Activated naive CD8-positive, alpha-beta T cell treated with anti-CD3 and anti-CD28 coated beads for 36 hours (primary cell): ENCODE measurements around the gene PKP1. TPM values are rescaled to one million over a fixed set of nuclear protein-coding genes. Genes with fewer than 3 reads are reported as not detected.
"Not testable (repeated sequence)": the region's sequence is repeated elsewhere in the genome, so short reads cannot be mapped to it uniquely, and the experiment has no call there.

ENCODE experiments used
- DNase-seq: peaks from one replicate; pipeline ENCODE4 v3.0.0; 2021
- H3K27ac Mint-ChIP-seq: one replicate; pipeline ENCODE4 v1.8.0; 2022; ENCODE audit warnings: mild to moderate bottlenecking, moderate library complexity, mixed read lengths
- H3K27me3 Mint-ChIP-seq: one replicate; pipeline ENCODE4 v1.8.0; 2022; ENCODE audit warnings: mild to moderate bottlenecking, mixed read lengths
- H3K36me3 Mint-ChIP-seq: one replicate; pipeline ENCODE4 v1.8.0; 2021; ENCODE audit warnings: mild to moderate bottlenecking, mixed read lengths
- H3K4me1 Mint-ChIP-seq: one replicate; pipeline ENCODE4 v1.8.0; 2021; ENCODE audit warnings: mixed read lengths
- H3K4me3 Mint-ChIP-seq: one replicate; pipeline ENCODE4 v1.8.0; 2022; ENCODE audit warnings: mild to moderate bottlenecking, moderate library complexity, mixed read lengths
- H3K9me3 Mint-ChIP-seq: one replicate; pipeline ENCODE4 v1.8.0; 2022; ENCODE audit warnings: mixed read lengths
- total RNA-seq, 2 experiments: library from RNA; stranded (reverse); gene quantifications; one replicate each; pipeline ENCODE4 v1.2.3, GENCODE V29; 2021

Gene PKP1, protein sequence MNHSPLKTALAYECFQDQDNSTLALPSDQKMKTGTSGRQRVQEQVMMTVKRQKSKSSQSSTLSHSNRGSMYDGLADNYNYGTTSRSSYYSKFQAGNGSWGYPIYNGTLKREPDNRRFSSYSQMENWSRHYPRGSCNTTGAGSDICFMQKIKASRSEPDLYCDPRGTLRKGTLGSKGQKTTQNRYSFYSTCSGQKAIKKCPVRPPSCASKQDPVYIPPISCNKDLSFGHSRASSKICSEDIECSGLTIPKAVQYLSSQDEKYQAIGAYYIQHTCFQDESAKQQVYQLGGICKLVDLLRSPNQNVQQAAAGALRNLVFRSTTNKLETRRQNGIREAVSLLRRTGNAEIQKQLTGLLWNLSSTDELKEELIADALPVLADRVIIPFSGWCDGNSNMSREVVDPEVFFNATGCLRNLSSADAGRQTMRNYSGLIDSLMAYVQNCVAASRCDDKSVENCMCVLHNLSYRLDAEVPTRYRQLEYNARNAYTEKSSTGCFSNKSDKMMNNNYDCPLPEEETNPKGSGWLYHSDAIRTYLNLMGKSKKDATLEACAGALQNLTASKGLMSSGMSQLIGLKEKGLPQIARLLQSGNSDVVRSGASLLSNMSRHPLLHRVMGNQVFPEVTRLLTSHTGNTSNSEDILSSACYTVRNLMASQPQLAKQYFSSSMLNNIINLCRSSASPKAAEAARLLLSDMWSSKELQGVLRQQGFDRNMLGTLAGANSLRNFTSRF
- under 1 TPM; 0.04 to 0.06 TPM for total RNA-seq

DNA sequence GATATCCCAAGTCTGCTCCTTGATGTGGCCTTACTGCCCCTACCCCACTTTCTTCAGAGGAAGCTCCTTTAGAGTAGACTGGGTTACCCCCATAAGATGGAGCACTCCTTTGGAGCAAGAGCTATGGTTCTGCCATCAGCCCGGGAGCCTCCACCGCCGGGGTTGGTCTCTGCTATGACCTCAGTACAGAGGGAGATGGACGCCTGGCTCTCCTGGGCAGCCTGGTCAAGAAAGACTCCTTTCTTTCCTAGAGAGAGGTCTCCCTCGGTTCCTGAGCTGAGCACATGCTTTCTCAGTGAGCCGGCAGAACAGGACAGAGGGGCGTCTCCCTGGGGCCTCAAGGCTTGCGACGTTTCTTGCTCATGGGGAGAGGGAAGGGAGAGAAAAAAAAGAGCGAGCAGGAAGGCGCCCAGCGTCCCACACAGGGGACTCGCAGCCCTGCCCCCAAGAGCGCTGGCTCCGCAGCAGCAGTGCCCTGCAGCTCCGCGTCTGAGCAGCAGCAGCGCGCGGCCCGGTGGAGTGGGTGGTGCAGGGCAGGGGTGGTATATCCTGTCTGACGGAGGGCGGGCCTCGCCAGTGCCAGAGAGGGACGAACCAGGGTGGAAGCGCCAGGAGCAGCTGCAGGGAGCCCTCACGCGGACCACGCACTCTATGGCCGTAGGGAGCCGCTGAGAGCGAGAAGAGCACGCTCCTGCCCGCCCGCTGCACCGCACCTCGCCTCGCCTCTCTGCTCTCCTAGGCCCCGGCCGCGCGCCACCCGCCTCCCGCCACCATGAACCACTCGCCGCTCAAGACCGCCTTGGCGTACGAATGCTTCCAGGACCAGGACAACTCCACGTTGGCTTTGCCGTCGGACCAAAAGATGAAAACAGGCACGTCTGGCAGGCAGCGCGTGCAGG, at the start of gene PKP1:
Gene PKP1, plus strand, starts transcription at position 576 of the 899 bp plus-strand sequence. Its CDS starts 197 bp downstream, at position 773.
- Mint-ChIP-seq H3K9me3 (no peaks in the 10 kb centered on the region), H3K27me3 (peaks cover 48% of the 10 kb centered on the region), H3K27ac (no peak within 1 kb of the TSS), H3K4me1 (peaks cover 2% of the 10 kb centered on the region), H3K4me3 (peak within 1 kb of the TSS; percentile 69), H3K36me3 (no peaks in the 10 kb centered on the region)
- peak; percentile 49 for DNase-seq

DNA sequence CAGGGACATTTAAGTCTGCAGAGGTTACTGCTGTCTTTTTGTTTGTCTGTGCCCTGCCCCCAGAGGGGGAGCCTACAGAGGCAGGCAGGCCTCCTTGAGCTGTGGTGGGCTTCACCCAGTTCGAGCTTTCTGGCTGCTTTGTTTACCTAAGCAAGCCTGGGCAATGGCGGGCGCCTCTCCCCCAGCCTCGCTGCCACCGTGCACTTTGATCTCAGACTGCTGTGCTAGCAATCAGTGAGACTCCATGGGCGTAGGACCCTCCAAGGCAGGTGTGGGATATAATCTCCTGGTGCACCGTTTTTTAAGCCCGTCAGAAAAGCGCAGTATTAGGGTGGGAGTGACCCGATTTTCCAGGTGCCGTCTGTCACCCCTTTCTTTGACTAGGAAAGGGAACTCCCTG, 43.7 kb upstream of the PKP1 start:
- H3K4me1 Mint-ChIP-seq, H3K9me3 Mint-ChIP-seq, DNase-seq, H3K36me3 Mint-ChIP-seq, H3K4me3 Mint-ChIP-seq, H3K27ac Mint-ChIP-seq: not testable (repeated sequence)
- H3K27me3 Mint-ChIP-seq, result peaks cover 42% of the 10 kb centered on the region

DNA sequence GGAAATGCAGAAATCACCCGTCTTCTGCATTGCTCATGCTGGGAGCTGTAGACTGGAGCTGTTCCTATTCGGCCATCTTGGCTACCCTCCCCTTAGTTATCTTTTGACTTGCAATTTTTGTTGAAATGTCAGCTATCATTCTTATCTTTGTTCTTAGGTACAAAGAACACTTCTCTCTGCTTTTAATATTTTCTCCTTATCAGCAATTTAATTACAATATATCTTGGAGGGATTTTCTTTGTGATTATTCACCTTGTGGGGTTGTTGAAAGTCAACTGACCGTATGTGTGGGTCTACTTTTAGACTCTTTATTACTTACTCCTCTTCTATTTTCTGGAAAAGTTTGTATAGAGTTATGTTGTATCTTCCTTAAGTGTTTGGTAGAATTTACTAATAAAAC, 43.1 kb upstream of the PKP1 start:
- H3K27ac Mint-ChIP-seq, result no peak overlapping the region
- H3K27me3 Mint-ChIP-seq, result peaks cover 47% of the 10 kb centered on the region
- DNase-seq, result no peak
- H3K9me3 Mint-ChIP-seq, result no peaks in the 10 kb centered on the region
- no peaks in the 10 kb centered on the region for H3K4me1 Mint-ChIP-seq
- H3K36me3 Mint-ChIP-seq, result no peaks in the 10 kb centered on the region
- H3K4me3 Mint-ChIP-seq, result no peak overlapping the region

DNA sequence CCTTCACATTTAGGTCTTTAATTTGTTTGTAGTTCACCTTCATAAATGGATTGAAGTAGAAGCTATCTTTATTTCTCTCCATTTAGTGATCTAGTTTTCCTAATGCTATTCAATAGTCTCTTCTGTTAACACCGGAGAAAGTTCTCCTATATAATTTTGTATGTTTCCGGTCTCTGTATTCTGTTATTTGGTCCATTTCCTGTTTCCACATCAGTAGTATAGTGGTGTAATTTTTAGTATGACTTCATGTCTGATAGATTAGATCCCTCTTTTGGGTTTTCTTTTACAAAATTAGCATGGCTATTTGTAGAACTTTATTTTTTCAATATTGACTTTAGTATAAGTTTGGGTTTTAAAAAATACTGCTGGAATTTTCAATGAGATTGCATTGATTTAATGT, 41.6 kb upstream of the PKP1 start:
- no peaks in the 10 kb centered on the region for H3K4me1 Mint-ChIP-seq
- no peak for DNase-seq
- H3K27me3 Mint-ChIP-seq, result peaks cover 50% of the 10 kb centered on the region
- H3K9me3 Mint-ChIP-seq, result no peaks in the 10 kb centered on the region
- H3K27ac Mint-ChIP-seq, result no peak overlapping the region
- H3K4me3 Mint-ChIP-seq, result no peak overlapping the region
- H3K36me3 Mint-ChIP-seq, result no peaks in the 10 kb centered on the region

DNA sequence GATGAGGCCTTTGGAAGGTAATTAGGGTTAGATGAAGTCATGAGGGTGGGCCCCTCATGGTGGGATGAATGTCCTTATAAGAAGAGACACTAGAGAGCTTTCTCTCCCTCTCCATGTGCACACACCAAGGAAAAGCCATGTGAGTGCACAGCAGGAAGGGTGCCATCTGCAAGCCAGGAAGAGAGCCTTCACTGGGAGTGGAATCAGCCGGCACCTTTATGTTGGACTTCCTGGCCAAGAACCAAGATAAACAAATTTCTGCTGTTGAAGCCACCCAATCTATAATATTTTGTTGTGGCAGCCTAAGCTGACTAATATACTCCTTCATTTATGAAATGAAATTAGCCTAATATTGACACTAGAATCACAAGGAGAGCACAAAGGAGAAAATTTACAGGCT, 38.2 kb upstream of the PKP1 start:
- Mint-ChIP-seq H3K27me3 (peaks cover 40% of the 10 kb centered on the region), H3K4me3 (no peak overlapping the region), H3K4me1 (no peaks in the 10 kb centered on the region), H3K27ac (no peak overlapping the region), H3K9me3 (no peaks in the 10 kb centered on the region), H3K36me3 (no peaks in the 10 kb centered on the region)
- no peak for DNase-seq

DNA sequence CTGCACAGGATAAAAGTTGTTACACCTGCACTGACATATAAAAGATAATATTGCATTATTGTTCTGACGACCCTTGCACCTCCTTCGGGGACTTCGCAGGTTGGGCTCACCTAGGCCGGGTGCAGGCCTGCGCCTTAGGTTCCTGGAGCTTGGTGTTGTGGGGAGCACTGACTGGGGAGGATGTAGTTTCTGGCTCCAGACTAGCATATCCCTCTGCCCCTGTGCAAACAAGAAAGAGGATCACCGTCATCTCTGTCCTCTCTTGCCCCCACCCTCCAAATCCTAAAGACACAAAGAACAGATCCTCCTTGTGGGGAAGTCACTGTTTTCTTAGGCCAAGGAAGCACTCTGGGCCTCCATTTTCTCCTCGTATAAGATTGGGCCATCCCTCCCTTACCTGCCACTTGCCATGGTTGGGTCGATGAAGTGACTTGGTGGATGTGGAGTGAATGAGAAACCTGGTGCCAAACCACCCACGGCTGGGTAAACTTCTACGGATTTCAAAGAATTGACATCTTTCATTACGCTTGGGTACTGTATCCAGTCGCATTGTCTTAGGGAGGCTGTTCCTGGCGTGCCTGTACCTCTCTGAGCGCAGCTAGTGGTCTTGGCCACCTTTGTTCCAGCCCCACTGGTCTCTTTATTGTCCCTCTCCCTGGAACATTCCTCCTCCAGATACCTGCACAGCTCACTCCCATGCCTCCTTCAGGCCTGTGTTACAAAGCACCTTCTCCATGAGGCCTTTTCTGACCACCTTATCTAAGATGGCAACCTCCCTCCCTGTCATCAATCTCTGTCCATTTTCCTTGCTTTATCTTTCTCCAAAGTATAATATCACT, 34.4 kb upstream of the PKP1 start:
- Mint-ChIP-seq H3K4me1 (no peaks in the 10 kb centered on the region), H3K4me3 (no peak overlapping the region), H3K36me3 (no peaks in the 10 kb centered on the region), H3K9me3 (no peaks in the 10 kb centered on the region), H3K27me3 (peaks cover 15% of the 10 kb centered on the region), H3K27ac (no peak overlapping the region)
- DNase-seq, result no peak

DNA sequence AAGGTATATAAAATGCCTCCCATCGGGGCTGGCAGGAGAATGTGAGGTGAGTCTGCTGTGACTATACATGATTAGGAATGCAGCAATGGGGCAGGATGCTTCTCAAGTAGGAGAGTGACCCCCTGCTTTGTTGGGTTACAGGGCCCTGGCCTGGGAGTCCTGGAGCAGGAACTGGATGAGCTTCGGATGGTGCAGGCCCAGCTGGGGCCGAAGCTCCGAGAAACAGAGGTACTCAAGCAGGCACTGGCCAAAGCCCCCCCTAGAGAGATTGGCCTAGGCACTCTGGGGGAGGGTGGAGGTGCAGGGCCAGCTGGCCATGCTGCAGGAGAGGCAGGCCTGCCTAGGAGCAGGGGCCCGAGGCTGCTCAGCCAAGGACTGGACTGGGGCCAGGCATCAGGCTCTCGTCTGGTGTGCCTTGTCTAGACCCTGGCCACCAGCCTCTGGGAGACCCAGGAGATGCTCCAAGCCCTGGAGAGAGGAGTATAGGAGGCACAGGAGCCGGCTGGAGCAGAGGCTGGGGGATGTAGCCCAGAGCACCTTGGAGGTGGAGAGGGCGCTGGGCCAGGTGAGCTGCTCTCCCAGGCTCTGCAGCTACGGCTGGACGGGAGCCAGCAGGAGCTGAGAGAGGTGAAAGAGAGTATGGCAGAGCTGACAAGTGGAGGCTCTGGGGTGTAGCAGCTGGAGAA, 32.8 kb upstream of the PKP1 start:
- no peak for DNase-seq
- H3K27ac Mint-ChIP-seq, result no peak overlapping the region
- H3K4me3 Mint-ChIP-seq, result no peak overlapping the region
- no peaks in the 10 kb centered on the region for H3K36me3 Mint-ChIP-seq
- H3K27me3 Mint-ChIP-seq, result peaks cover 3% of the 10 kb centered on the region
- H3K9me3 Mint-ChIP-seq, result no peaks in the 10 kb centered on the region
- no peaks in the 10 kb centered on the region for H3K4me1 Mint-ChIP-seq

DNA sequence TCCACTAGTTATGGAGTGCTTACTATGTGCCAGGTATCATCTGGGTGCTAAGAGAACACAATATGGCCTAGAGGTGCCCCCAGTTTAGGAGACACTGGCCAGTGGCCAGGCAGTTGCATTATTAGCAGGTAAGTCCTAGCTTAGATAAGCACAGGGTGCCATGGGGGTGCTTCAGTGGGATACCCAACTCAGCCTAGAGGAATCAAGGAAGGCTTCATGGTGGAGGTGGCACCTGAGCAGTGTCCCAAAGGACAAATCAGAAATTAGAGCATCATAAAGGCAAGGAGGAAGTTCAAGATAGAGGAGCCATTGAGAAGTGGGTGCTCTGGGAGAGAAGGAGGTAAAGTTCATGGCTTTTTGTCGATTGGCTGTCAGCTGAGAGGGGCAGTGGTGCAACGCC, 31.9 kb upstream of the PKP1 start:
- Mint-ChIP-seq H3K27ac (no peak overlapping the region), H3K4me3 (no peak overlapping the region), H3K27me3 (peaks cover 3% of the 10 kb centered on the region), H3K9me3 (no peaks in the 10 kb centered on the region), H3K36me3 (no peaks in the 10 kb centered on the region), H3K4me1 (no peaks in the 10 kb centered on the region)
- DNase-seq, result no peak

DNA sequence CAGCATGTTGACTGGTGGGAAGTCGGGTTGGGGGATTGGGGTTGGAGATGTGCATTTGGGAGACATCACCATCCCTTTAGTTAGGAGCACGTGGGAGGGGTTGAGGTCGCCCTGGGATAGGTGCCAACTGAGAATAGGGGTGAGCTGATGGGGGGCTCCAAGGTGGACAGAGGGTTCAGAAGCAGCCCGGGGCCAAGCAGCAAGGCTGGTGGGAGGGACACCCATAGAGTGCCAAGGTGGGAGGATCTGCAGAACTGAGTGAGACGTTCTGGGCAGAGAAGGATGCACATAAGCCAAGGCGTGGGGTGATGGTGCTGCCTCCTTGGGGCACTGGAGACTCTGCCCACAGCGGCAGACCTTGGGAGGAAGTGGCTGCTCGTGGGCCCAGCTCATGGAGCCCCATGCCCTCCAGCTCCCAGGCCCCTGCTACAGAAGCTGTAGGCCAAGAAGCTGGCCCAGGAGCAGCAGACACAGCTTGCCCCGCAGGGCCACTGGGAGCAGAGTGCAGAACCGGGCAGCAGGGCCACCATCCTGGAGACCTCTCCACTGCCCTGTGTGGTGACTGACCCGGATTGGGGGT, 31.4 kb upstream of the PKP1 start:
- peaks cover 3% of the 10 kb centered on the region for H3K27me3 Mint-ChIP-seq
- no peak overlapping the region for H3K27ac Mint-ChIP-seq

DNA sequence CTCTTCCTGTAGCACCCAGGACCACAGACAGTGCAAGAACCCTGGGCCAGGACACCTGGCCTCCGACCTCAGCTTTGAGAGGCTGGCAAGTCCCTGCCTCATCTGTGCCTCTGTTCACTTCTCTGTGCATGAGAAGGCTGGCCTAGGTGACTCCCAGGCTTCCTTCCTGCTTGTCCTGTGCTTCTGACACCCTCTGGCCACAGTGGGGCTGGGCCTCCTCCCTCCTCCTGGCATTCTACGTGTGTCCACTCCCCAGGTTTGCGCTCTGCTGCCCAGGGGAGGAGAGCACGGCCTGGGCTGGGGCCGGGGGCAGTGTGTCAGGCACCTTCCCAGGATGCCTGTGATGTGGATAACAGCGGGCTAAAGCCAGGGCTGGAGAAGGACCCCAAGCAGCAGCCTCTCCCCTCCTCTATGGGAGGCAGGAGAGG, 30.3 kb upstream of the PKP1 start:
- Mint-ChIP-seq H3K36me3 (no peaks in the 10 kb centered on the region), H3K4me1 (no peaks in the 10 kb centered on the region), H3K9me3 (no peaks in the 10 kb centered on the region), H3K27me3 (peaks cover 3% of the 10 kb centered on the region), H3K4me3 (no peak overlapping the region), H3K27ac (no peak overlapping the region)
- no peak for DNase-seq

More for the DNA sequence above, 31.4 kb upstream of the PKP1 start:
- H3K4me1 Mint-ChIP-seq, result no peaks in the 10 kb centered on the region
- H3K4me3 Mint-ChIP-seq, result no peak overlapping the region
- no peak for DNase-seq
- no peaks in the 10 kb centered on the region for H3K36me3 Mint-ChIP-seq
- no peaks in the 10 kb centered on the region for H3K9me3 Mint-ChIP-seq

DNA sequence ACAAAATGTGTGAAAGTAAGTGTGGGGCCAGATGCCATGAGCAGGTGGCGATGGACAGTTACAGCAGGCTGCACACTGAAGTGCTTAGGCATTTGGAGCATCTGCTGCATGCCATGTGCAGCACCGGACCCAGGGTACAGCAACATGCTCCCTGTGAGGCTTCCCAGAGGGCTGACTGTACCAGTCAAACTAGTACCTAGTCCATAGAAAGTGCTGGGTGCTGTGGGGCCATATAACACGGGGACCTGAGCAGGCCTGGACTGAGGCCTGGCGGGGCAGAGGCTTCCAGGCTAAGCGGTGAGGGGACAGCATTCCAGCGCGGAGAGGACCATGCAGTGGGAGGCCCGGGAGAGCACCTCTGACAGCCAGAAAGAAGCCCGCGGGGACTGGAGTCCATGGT, 29.9 kb upstream of the PKP1 start:
- Mint-ChIP-seq H3K9me3 (no peaks in the 10 kb centered on the region), H3K27me3 (peaks cover 3% of the 10 kb centered on the region), H3K27ac (no peak overlapping the region), H3K4me1 (no peaks in the 10 kb centered on the region), H3K4me3 (no peak overlapping the region), H3K36me3 (no peaks in the 10 kb centered on the region)
- no peak for DNase-seq

DNA sequence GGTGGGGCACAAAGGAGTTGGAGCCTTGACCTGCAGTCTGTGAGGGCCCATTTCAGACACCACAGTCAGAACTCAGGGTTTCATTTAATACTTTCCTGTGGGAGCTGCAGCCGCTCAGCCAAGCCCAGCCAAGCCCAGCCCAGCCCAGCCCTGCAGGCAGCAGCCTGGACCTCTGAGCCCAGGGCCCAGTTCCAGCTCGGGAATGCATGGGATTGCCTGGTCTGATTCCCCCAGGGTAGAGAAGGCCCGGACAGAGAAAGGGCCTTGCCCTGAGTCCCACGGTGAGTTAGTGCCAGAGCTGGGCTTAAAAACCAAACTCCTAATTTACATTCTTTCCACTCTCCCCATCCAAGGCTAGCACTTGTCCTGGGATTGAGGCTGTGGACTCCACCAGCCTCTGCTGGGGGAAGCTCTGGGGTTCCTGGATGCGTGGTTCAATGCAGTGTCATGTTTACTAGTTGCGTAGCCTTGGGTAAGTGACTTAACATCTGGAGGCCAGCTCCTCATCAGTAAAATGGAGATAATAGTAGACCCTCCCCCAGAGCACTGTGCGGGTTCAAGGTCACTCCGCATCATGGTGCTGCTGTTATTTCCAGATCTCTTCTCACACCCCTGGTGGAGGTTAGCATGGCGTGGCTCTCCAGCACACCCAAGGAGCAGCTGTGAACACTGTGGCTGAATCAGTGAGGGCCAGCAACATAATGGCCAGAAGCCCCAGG, 29.2 kb upstream of the PKP1 start:
- Mint-ChIP-seq H3K4me3 (no peak overlapping the region), H3K4me1 (no peaks in the 10 kb centered on the region), H3K9me3 (no peaks in the 10 kb centered on the region)

More for the DNA sequence above, 29.2 kb upstream of the PKP1 start:
- H3K36me3 Mint-ChIP-seq, result no peaks in the 10 kb centered on the region
- H3K27me3 Mint-ChIP-seq, result peaks cover 3% of the 10 kb centered on the region
- H3K27ac Mint-ChIP-seq, result no peak overlapping the region
- DNase-seq, result no peak
